HG02938 (cell line): ENCODE measurements around the gene FUBP3.
"Not testable (repeated sequence)": the region's sequence is repeated elsewhere in the genome, so short reads cannot be mapped to it uniquely, and the experiment has no call there.

Source experiments
- ATAC-seq: cut with Tn5 transposase; IDR thresholded peaks from one replicate; pipeline ENCODE4 v1.9.1; 2021; ENCODE audit warnings: mild to moderate bottlenecking, moderate library complexity; ENCODE audit not compliant: unreplicated experiment

Gene FUBP3

GRCh38 chr9:130680836-130681768, 101.7 kb downstream of the FUBP3 start:
- ATAC-seq: no peak

GRCh38 chr9:130681769-130682420, 102.5 kb downstream of the FUBP3 start:
- no peak for ATAC-seq

GRCh38 chr9:130682421-130683121, 103.2 kb downstream of the FUBP3 start:
- no peak for ATAC-seq

- ATAC-seq: no peak
Measured at GRCh38 chr9:130685104-130685503, 105.7 kb downstream of the FUBP3 start.

- not testable (repeated sequence) for ATAC-seq
Measured at GRCh38 chr9:130685945-130686344, 106.6 kb downstream of the FUBP3 start.

- no peak for ATAC-seq
Measured at GRCh38 chr9:130687615-130688014, 108.2 kb downstream of the FUBP3 start.
